KMS-11 (cell line): ENCODE results near the gene MFSD12.

ENCODE experiments used
- H2AFZ ChIP-seq: fragments of 200-600 bp; sonication (generic); 2 replicates; pipeline ENCODE4 v1.6.1; 2016; ENCODE audit warnings: antibody characterized with exemption, mixed run types, low read depth
- H3K27ac ChIP-seq: fragments of 200-600 bp; sonication (generic); 2 replicates; pipeline ENCODE4 v1.6.1; 2016; ENCODE audit warnings: mild to moderate bottlenecking, mixed run types
- H3K27me3 ChIP-seq: fragments of 200-600 bp; sonication (generic); 2 replicates; pipeline ENCODE4 v1.6.1; 2017; ENCODE audit warnings: mild to moderate bottlenecking, low read depth, mixed run types, moderate library complexity; ENCODE audit not compliant: insufficient read depth
- H3K36me3 ChIP-seq: fragments of 200-600 bp; sonication (generic); 2 replicates; pipeline ENCODE4 v1.6.1; 2017; ENCODE audit warnings: mild to moderate bottlenecking, mixed run types; ENCODE audit not compliant: insufficient read depth
- H3K4me1 ChIP-seq: fragments of 200-600 bp; sonication (generic); 2 replicates; pipeline ENCODE4 v1.6.1; 2016; ENCODE audit warnings: mild to moderate bottlenecking, low read depth, mixed run types; ENCODE audit not compliant: poor library complexity, severe bottlenecking
- H3K4me2 ChIP-seq: fragments of 200-600 bp; sonication (generic); 2 replicates; pipeline ENCODE4 v1.7.0; 2016; ENCODE audit warnings: mild to moderate bottlenecking, mixed run types
- H3K4me3 ChIP-seq: fragments of 200-600 bp; sonication (generic); IDR thresholded peaks from 2 replicates; pipeline ENCODE4 v1.6.1; 2017; ENCODE audit warnings: low read depth, low read length, mixed read lengths; ENCODE audit not compliant: insufficient read depth
- H3K79me2 ChIP-seq: fragments of 200-600 bp; sonication (generic); 2 replicates; pipeline ENCODE4 v1.6.1; 2016; ENCODE audit warnings: low read depth, mixed run types; ENCODE audit not compliant: insufficient read depth
- H3K9ac ChIP-seq: fragments of 200-600 bp; sonication (generic); 2 replicates; pipeline ENCODE4 v1.6.1; 2016; ENCODE audit warnings: mild to moderate bottlenecking, mixed run types
- H4K20me1 ChIP-seq: fragments of 200-600 bp; sonication (generic); 2 replicates; pipeline ENCODE4 v1.6.1; 2016; ENCODE audit warnings: mild to moderate bottlenecking, mixed run types; ENCODE audit not compliant: insufficient read depth
- CTCF ChIP-seq: fragments of 200-600 bp; sonication (generic); conservative IDR thresholded peaks from 2 replicates; pipeline ENCODE4 v1.6.1; 2017; ENCODE audit warnings: low read depth, mild to moderate bottlenecking, antibody characterized with exemption, low read length, moderate library complexity, mixed read lengths

Gene MFSD12

GRCh38 chr19:3591876-3592613, 34.7 kb upstream of the MFSD12 start:
- Histone ChIP-seq H3K4me3 (no peak overlapping the region), H2AFZ (no peak overlapping the region), H3K27ac (no peak overlapping the region), H3K4me1 (no peaks in the 10 kb centered on the region), H4K20me1 (no peaks in the 10 kb centered on the region), H3K9ac (no peak overlapping the region), H3K4me2 (no peak overlapping the region), H3K27me3 (peaks cover 40% of the 10 kb centered on the region), H3K36me3 (no peaks in the 10 kb centered on the region), H3K79me2 (no peaks in the 10 kb centered on the region)
- no peak for TF ChIP-seq CTCF

- H4K20me1 ChIP-seq: no peaks in the 10 kb centered on the region
- TF ChIP-seq CTCF: no peak
- H3K9ac ChIP-seq: no peak overlapping the region
- peaks cover 37% of the 10 kb centered on the region for H3K27me3 ChIP-seq
- H3K4me3 ChIP-seq: no peak overlapping the region
- no peaks in the 10 kb centered on the region for H3K4me1 ChIP-seq
- H3K79me2 ChIP-seq: no peaks in the 10 kb centered on the region
- H3K4me2 ChIP-seq: no peak overlapping the region
- H3K27ac ChIP-seq: no peak overlapping the region
- H3K36me3 ChIP-seq: no peaks in the 10 kb centered on the region
- no peak overlapping the region for H2AFZ ChIP-seq
Observed at GRCh38 chr19:3590991-3591659, 33.7 kb upstream of the MFSD12 start.

DNA sequence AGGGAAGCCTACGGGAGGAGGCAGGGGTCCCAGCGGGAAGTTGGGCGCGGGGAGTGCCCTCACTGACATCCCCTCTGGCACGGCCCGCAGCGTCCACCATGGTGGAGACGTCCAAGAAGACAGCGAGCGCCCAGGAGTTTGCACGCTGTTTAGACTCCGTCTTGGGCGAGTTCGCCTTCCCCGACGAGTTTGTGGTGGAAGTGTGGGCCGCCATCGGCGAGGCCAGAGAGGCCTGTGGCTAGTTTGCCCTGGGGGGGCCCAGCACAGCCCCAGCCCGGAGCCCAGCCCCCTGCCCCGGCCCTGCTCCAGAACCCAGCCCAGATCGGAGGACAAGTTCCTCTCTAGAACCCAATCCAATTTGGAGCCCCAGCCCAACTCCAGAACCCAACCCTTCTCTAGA, 32.6 kb upstream of the MFSD12 start:
- H3K79me2 ChIP-seq: no peaks in the 10 kb centered on the region
- H3K9ac ChIP-seq: no peak overlapping the region
- no peak overlapping the region for H3K4me2 ChIP-seq
- H2AFZ ChIP-seq: no peak overlapping the region
- no peaks in the 10 kb centered on the region for H4K20me1 ChIP-seq
- TF ChIP-seq CTCF: no peak
- no peaks in the 10 kb centered on the region for H3K36me3 ChIP-seq
- H3K27ac ChIP-seq: no peak overlapping the region
- no peak overlapping the region for H3K4me3 ChIP-seq
- H3K4me1 ChIP-seq: no peaks in the 10 kb centered on the region
- H3K27me3 ChIP-seq: peaks cover 39% of the 10 kb centered on the region

DNA sequence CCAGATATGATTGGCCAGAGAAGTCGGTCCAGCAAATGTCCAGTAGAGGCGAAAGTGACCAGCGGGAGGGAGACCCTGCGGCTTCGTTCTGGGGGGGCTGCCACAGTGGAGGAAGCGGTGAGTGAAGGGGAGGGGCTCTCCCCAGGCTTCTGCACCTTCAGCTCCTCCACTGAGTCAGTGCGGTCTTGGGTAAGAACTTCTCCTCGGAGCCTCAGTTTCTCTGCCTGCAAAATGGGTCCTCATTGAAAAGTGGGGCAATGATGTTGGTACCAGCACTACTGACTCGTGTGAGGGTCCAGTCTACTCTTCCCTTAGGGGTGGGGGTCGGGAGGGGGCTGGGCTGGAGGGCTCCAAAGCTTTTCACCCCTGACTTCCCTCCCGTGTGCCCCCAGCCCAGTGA, 32.1 kb upstream of the MFSD12 start:
- H3K27me3 ChIP-seq: peaks cover 36% of the 10 kb centered on the region
- H3K4me3 ChIP-seq: no peak overlapping the region
- H3K36me3 ChIP-seq: no peaks in the 10 kb centered on the region
- no peak for TF ChIP-seq CTCF
- H3K9ac ChIP-seq: no peak overlapping the region
- no peak overlapping the region for H3K4me2 ChIP-seq
- H3K79me2 ChIP-seq: no peaks in the 10 kb centered on the region
- no peaks in the 10 kb centered on the region for H3K4me1 ChIP-seq
- no peaks in the 10 kb centered on the region for H4K20me1 ChIP-seq
- no peak overlapping the region for H3K27ac ChIP-seq
- H2AFZ ChIP-seq: no peak overlapping the region
